ENCODE results near the gene CELF5. TPM values are rescaled to one million over a fixed set of nuclear protein-coding genes. Genes with fewer than 3 reads are reported as not detected.
A peak's percentile ranks its signal among the peaks of the same experiment; 100 is the strongest.
"Not testable (repeated sequence)": the region's sequence is repeated elsewhere in the genome, so short reads cannot be mapped to it uniquely, and the experiment has no call there.

CELF5 gene
- total RNA-seq, 4 donors from 2014 or later, result 0.27 to 0.48 TPM; not detected in 2

DNA sequence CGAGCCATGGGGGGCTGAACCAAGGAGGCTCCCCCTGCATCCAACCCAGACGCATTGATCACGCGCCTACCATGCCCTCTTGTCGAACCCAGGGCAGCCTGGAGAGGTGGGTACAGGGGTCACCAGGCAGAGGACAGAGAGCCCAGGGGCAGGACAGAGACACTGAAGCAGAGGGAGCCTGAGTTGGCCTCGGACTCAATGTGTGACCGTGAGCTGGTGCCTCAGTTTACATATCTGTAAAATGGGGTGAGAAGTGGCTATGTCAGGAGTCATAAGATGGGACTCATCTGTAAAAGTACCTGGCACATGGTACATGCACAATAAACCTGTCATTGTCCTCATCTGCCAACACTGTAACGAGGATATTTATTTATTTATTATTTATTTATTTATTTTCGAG lies 117.8 kb downstream of the CELF5 start:
- intact Hi-C loops (cut with DNase I; ENCODE audit: low total_unique reads) (no loop called here), in situ Hi-C loops (cut with MboI; ENCODE audit: low pct_ligation_motif_present in 1 of 4, low pct_unique_long_range_greater_than_20kb in 1 of 4, low sequenced_read_pairs in 3 of 4) (no loop called here)
- Histone ChIP-seq H3K27me3 (no peaks in the 10 kb centered on the region), H3K9me3 (no peaks in the 10 kb centered on the region), H3K4me3 (no peak overlapping the region), H3K36me3 (no peaks in the 10 kb centered on the region), H3K4me1 (peaks cover 41 to 55% (median 45%) of the 10 kb centered on the region in 4 donors), H3K27ac (peak overlapping the region in 1 of 4 donors; percentile 83)
- 77 to 90% methylated on average over 2 to 9 of the region's 9 CpGs for WGBS, 2 donors (ENCODE audit: low coverage in 1 of 2)
- DNase-seq, result no peak
- TF ChIP-seq, protein P1, sequence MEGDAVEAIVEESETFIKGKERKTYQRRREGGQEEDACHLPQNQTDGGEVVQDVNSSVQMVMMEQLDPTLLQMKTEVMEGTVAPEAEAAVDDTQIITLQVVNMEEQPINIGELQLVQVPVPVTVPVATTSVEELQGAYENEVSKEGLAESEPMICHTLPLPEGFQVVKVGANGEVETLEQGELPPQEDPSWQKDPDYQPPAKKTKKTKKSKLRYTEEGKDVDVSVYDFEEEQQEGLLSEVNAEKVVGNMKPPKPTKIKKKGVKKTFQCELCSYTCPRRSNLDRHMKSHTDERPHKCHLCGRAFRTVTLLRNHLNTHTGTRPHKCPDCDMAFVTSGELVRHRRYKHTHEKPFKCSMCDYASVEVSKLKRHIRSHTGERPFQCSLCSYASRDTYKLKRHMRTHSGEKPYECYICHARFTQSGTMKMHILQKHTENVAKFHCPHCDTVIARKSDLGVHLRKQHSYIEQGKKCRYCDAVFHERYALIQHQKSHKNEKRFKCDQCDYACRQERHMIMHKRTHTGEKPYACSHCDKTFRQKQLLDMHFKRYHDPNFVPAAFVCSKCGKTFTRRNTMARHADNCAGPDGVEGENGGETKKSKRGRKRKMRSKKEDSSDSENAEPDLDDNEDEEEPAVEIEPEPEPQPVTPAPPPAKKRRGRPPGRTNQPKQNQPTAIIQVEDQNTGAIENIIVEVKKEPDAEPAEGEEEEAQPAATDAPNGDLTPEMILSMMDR (IDR thresholded peaks at IDR 0.05), result no peak
- TF ChIP-seq POLR2AphosphoS5 (IDR thresholded peaks at IDR 0.05), result no peak
- no peak for TF ChIP-seq POLR2A (IDR thresholded peaks at IDR 0.05)
- no peak for TF ChIP-seq EP300 (IDR thresholded peaks at IDR 0.05; ENCODE audit: low read depth)

DNA sequence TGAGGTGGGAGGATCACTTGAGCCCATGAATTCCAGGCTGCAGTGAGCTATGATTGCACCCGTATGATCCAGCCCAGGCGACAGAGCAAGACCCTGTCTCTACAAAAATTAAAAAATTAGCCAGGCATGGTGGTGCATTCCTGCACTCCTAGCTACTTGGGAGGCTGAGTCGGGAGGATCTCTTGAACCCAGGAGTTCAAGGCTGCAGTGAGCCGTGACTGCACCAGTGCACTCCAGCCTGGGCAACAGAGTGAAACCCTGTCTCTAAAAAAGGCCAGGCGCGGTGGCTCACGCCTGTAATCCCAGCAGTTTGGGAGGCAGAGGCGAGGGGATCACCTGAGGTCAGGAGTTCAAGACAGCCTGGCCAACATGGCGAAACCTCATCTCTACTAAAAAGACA lies 118.5 kb downstream of the CELF5 start:
- H3K27me3 ChIP-seq; intact Hi-C loops (cut with DNase I; ENCODE audit: low total_unique reads); H3K9me3 ChIP-seq; H3K36me3 ChIP-seq; in situ Hi-C loops (cut with MboI; ENCODE audit: low pct_ligation_motif_present in 1 of 4, low pct_unique_long_range_greater_than_20kb in 1 of 4, low sequenced_read_pairs in 3 of 4); H3K4me3 ChIP-seq; DNase-seq: not testable (repeated sequence)
- Histone ChIP-seq H3K27ac (peak overlapping the region; percentile 76 to 86 (median 84)), H3K4me1 (peaks cover 34 to 50% (median 39%) of the 10 kb centered on the region in 4 donors)
- WGBS, 2 donors (ENCODE audit: low coverage in 1 of 2), result 67 to 88% methylated on average over 2 to 7 of the region's 9 CpGs

DNA sequence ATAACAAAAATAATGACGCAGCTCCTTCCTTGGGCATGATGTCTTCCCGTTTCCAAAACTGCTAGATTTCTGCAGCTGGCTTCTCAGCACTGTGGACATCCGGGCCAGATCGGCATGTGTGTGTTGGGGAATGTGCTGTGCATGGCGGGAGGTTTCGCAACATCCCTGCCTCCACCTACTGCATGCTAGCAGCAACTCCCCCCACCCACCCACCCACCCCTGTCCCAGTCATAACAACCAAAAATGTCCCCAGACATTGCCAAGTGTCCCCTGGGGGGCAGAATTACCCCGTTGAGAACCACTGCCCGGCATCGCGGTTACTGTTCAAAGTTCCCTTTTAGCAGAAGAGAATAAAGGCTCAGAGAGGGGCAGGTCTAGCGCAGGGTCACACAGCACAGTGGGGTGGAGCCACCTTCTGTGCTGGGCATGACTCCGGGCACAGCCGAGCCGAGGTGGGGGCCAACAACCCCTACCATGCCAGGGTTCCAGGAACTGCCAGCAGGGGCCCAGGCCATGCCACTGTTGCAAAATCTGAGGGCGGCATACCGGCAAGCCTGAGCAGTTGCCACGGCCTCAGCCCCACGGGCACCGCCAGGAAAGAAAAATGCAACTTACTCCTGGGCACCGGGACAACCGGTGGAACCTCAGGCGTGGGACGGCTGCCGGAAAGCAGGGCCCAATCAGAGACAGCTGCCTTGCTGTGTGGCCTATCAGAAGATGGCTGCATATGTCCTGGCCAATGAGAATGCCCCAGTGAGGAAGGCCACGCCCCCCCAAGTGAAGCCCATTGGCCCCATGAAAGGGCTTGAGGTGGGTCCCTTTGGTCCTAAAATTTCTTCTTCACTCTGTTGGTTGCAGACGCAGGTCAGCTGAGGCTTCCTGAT lies 119.4 kb downstream of the CELF5 start:
- peak; percentile 74 for DNase-seq
- intact Hi-C loops (cut with DNase I; ENCODE audit: low total_unique reads) (no loop called here), in situ Hi-C loops (cut with MboI; ENCODE audit: low pct_ligation_motif_present in 1 of 4, low pct_unique_long_range_greater_than_20kb in 1 of 4, low sequenced_read_pairs in 3 of 4) (no loop called here)
- H3K4me1 ChIP-seq, result peaks cover 26 to 41% (median 31%) of the 10 kb centered on the region in 4 donors
- no peaks in the 10 kb centered on the region for H3K36me3 ChIP-seq
- no peaks in the 10 kb centered on the region for H3K9me3 ChIP-seq
- TF ChIP-seq POLR2AphosphoS5 (IDR thresholded peaks at IDR 0.05), result peak; percentile 31 to 66 (median 52)
- TF ChIP-seq, protein P1 (IDR thresholded peaks at IDR 0.05), result no peak
- TF ChIP-seq EP300 (IDR thresholded peaks at IDR 0.05; ENCODE audit: low read depth), result no peak
- WGBS, 2 donors (ENCODE audit: low coverage in 1 of 2), result 30 to 40% methylated on average over 3 to 25 of the region's 26 CpGs
- H3K27me3 ChIP-seq, result no peaks in the 10 kb centered on the region
- H3K4me3 ChIP-seq, result peak overlapping the region in 2 of 4 donors; percentile 20 to 25
- H3K27ac ChIP-seq, result peak overlapping the region; percentile 76 to 86 (median 84)

DNA sequence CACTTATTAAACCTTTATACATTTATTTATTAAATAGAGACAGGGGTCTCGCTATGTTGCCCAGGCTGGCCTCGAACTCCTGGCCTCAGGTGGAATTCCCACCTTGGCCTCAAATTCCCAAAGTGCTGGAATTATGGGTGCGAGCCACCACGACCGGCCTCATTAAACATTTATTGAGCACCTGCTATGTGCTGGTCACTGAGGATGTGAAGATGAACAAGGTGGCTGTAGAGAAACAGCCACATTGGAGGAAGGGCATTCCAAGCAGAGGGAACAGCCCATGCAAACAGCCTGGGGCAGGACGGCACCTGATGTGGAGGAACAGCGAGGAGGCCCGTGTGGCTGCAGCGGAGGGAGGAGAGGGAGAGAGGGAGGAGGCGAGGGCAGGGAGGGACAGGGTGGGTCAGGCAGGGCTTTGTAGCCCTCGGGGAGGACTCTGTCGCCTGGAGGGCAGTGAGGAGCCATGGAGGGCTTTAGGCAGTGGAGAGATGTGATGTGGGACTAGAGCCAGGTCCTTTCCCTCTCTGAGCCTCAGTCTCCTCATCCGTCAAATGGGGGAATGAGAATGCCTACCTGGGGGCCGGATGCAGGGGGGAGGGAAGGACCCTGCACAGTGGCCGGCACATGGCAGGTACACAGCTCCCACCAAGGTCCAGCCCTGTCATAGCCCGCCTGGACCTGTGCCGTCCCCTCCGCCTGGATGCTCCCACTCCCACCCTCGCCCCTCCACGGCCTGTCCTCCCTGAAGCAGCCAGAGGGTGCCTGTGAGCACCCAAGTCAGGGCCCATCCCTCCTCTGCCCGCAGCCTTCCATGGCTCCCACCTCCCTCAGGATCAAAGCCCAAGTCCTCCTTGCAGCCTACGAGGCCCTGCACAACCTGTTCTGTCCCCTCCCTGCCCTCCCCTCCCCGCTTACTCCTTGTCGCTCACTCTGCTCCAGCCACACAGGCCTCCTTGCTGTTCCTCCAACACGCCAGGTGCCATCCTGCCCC lies 120.4 kb downstream of the CELF5 start:
- Histone ChIP-seq H3K4me1 (peaks cover 24 to 42% (median 28%) of the 10 kb centered on the region in 4 donors), H3K4me3 (no peak overlapping the region), H3K36me3 (no peaks in the 10 kb centered on the region), H3K27ac (peak overlapping the region; percentile 76 to 86 (median 84)), H3K27me3 (no peaks in the 10 kb centered on the region), H3K9me3 (no peaks in the 10 kb centered on the region)
- TF ChIP-seq POLR2A (IDR thresholded peaks at IDR 0.05), result no peak
- TF ChIP-seq EP300 (IDR thresholded peaks at IDR 0.05; ENCODE audit: low read depth), result no peak
- no peak for TF ChIP-seq POLR2AphosphoS5 (IDR thresholded peaks at IDR 0.05)
- TF ChIP-seq, protein P1 (IDR thresholded peaks at IDR 0.05), result no peak
- in situ Hi-C loops (cut with MboI; ENCODE audit: low pct_ligation_motif_present in 1 of 4, low pct_unique_long_range_greater_than_20kb in 1 of 4, low sequenced_read_pairs in 3 of 4), result no loop called here
- intact Hi-C loops (cut with DNase I; ENCODE audit: low total_unique reads), result no loop called here
- DNase-seq, result no peak
- 85 to 94% methylated on average over 3 to 25 of the region's 25 CpGs for WGBS, 2 donors (ENCODE audit: low coverage in 1 of 2)

Data from transverse colon (tissue), 4 donors.